H1 (cell line): Measurements from ENCODE around the gene CD96. TPM values are rescaled to one million over a fixed set of nuclear protein-coding genes. Genes with fewer than 3 reads are reported as not detected.

ENCODE experiments used
- CTCF ChIA-PET: fragments of 300-600 bp; sonication (Branson Sonifier 250); formaldehyde crosslinking; loops from one replicate; lab custom pipeline; 2021; ENCODE audit not compliant: partially characterized antibody; lab: Charles Lee
- POLR2A ChIA-PET: fragments of 300-600 bp; sonication (Branson Sonifier 250); formaldehyde crosslinking; loops from one replicate; lab custom pipeline; 2021; ENCODE audit warnings: inconsistent platforms; ENCODE audit not compliant: partially characterized antibody; lab: Charles Lee
- DNase-seq, 2 experiments: peaks; one replicate each; pipeline versions ENCODE4 v3.0.0 to v3.0.0-alpha.2; 2010 to 2022; ENCODE audit warnings: low spot score in 2 of 2, low read depth in 1 of 2, mixed read lengths in 1 of 2
- FAIRE-seq: peaks from 2 replicates; lab custom pipeline; 2011; peaks lifted over from hg19 to GRCh38; lab: Jason Lieb, UNC
- H2AFZ ChIP-seq: 2 replicates; pipeline ENCODE4 v1.8.1; 2012; ENCODE audit warnings: low read length, inconsistent platforms
- H2AK5ac ChIP-seq: 2 replicates; pipeline ENCODE4 v1.6.1; 2013; ENCODE audit warnings: low read depth, low read length
- H2BK120ac ChIP-seq: replicated peaks from 2 replicates; pipeline ENCODE3; 2013; ENCODE audit warnings: low read depth, low read length, inconsistent platforms
- H2BK12ac ChIP-seq: 2 replicates; pipeline ENCODE4 v1.6.1; 2013; ENCODE audit warnings: low read depth, low read length
- H2BK15ac ChIP-seq: 2 replicates; pipeline ENCODE4 v1.6.1; 2013; ENCODE audit warnings: low read length
- H2BK20ac ChIP-seq: 2 replicates; pipeline ENCODE4 v1.6.1; 2013; ENCODE audit warnings: low read length
- H2BK5ac ChIP-seq: 2 replicates; pipeline ENCODE4 v1.6.1; 2013; ENCODE audit warnings: low read depth, low read length
- H3K14ac ChIP-seq: 2 replicates; pipeline ENCODE4 v1.6.1; 2013; ENCODE audit warnings: inconsistent platforms; ENCODE audit not compliant: insufficient read length
- H3K18ac ChIP-seq: 2 replicates; pipeline ENCODE4 v1.6.1; 2013; ENCODE audit warnings: low read length; ENCODE audit errors: extremely low read depth
- H3K23ac ChIP-seq: 2 replicates; pipeline ENCODE4 v1.6.1; 2013; ENCODE audit warnings: inconsistent platforms; ENCODE audit not compliant: insufficient read length
- H3K23me2 ChIP-seq: 2 replicates; pipeline ENCODE4 v1.6.1; 2013; ENCODE audit warnings: low read depth, low read length
- H3K27ac ChIP-seq: 2 replicates; pipeline ENCODE4 v1.6.1; 2011; ENCODE audit warnings: low read depth, low read length, inconsistent platforms
- H3K27me3 ChIP-seq, 4 experiments: replicated peaks in 1 of 4; 1 replicate in 1 of 4; 2 replicates in 3 of 4; pipeline versions ENCODE4 v1.6.1 to v1.8.1; 2011 to 2013; ENCODE audit warnings: low read length in 3 of 4, mild to moderate bottlenecking in 3 of 4, inconsistent platforms in 2 of 4, mixed read lengths in 2 of 4, moderate library complexity in 1 of 4; ENCODE audit not compliant: control insufficient read depth in 3 of 4, insufficient read depth in 3 of 4; ENCODE audit errors: extremely low read depth in 1 of 4
- H3K36me3 ChIP-seq, 4 experiments: 2 replicates each; pipeline versions ENCODE4 v1.6.1 to v1.8.1; 2011 to 2013; ENCODE audit warnings: mild to moderate bottlenecking in 4 of 4, low read length in 3 of 4, moderate library complexity in 2 of 4, control low read depth in 1 of 4, inconsistent platforms in 1 of 4; ENCODE audit not compliant: insufficient read depth in 4 of 4, control insufficient read depth in 2 of 4
- H3K4ac ChIP-seq: replicated peaks from 2 replicates; pipeline ENCODE3; 2013; ENCODE audit warnings: low read length, low read depth, mixed read lengths, inconsistent platforms; ENCODE audit not compliant: insufficient read length
- H3K4me1 ChIP-seq, 4 experiments: replicated peaks in 1 of 4; 1 replicate in 1 of 4; 2 replicates in 3 of 4; pipeline versions ENCODE4 v1.6.1 to v1.8.1; 2011 to 2013; ENCODE audit warnings: low read length in 3 of 4, inconsistent platforms in 2 of 4, mixed read lengths in 1 of 4; ENCODE audit not compliant: insufficient read depth in 4 of 4, control insufficient read depth in 3 of 4
- H3K4me2 ChIP-seq, 2 experiments: 2 replicates each; pipeline versions ENCODE4 v1.6.1 to v1.8.1; 2011 to 2013; ENCODE audit warnings: low read depth in 2 of 2, low read length in 2 of 2, control low read depth in 1 of 2, inconsistent platforms in 1 of 2, mild to moderate bottlenecking in 1 of 2; ENCODE audit not compliant: insufficient read depth in 1 of 2
- H3K4me3 ChIP-seq, 4 experiments: fragments of 200-600, 300-600 bp in 1 of 4; sonication (generic), shearing (Covaris generic), sonication (Bioruptor Twin) in 1 of 4; 2 replicates each; pipeline versions ENCODE4 v1.5.1 to v1.8.1; 2011 to 2016; ENCODE audit warnings: low read length in 4 of 4, low read depth in 3 of 4, control low read depth in 2 of 4, inconsistent platforms in 2 of 4, mild to moderate bottlenecking in 2 of 4, mixed read lengths in 1 of 4, moderate library complexity in 1 of 4; ENCODE audit not compliant: insufficient read depth in 2 of 4; ENCODE audit errors: extremely low read depth in 1 of 4
- H3K56ac ChIP-seq: replicated peaks from 2 replicates; pipeline ENCODE3; 2013; ENCODE audit warnings: low read depth, mild to moderate bottlenecking, mixed read lengths, low read length, inconsistent platforms; ENCODE audit not compliant: insufficient read length
- H3K79me1 ChIP-seq: 2 replicates; pipeline ENCODE4 v1.6.1; 2013; ENCODE audit warnings: low read depth, low read length, control low read depth
- H3K79me2 ChIP-seq, 2 experiments: 2 replicates each; pipeline versions ENCODE4 v1.6.1 to v1.8.1; 2012 to 2013; ENCODE audit warnings: low read length in 2 of 2, mild to moderate bottlenecking in 2 of 2, inconsistent platforms in 1 of 2; ENCODE audit not compliant: insufficient read depth in 2 of 2, control insufficient read depth in 1 of 2
- H3K9ac ChIP-seq, 4 experiments: replicated peaks in 1 of 4; 1 replicate in 1 of 4; 2 replicates in 3 of 4; pipeline versions ENCODE4 v1.6.1 to v1.8.1; 2011 to 2013; ENCODE audit warnings: low read depth in 3 of 4, low read length in 3 of 4, control low read depth in 2 of 4, mild to moderate bottlenecking in 2 of 4, moderate library complexity in 2 of 4, inconsistent platforms in 1 of 4; ENCODE audit errors: extremely low read depth in 1 of 4
- H3K9me3 ChIP-seq, 2 experiments: 2 replicates each; pipeline versions ENCODE4 v1.6.1 to v1.8.1; 2012 to 2013; ENCODE audit warnings: mild to moderate bottlenecking in 2 of 2, moderate library complexity in 2 of 2, control low read depth in 1 of 2, inconsistent platforms in 1 of 2, low read depth in 1 of 2, low read length in 1 of 2, mixed read lengths in 1 of 2; ENCODE audit not compliant: insufficient read depth in 2 of 2
- H4K20me1 ChIP-seq, 2 experiments: replicated peaks in 1 of 2; 2 replicates each; pipeline versions ENCODE3 to v1.8.1; 2011 to 2013; ENCODE audit warnings: inconsistent platforms in 2 of 2, low read length in 2 of 2, mild to moderate bottlenecking in 1 of 2; ENCODE audit not compliant: insufficient read depth in 2 of 2, control insufficient read depth in 1 of 2
- H4K5ac ChIP-seq: 2 replicates; pipeline ENCODE4 v1.6.1; 2013; ENCODE audit warnings: low read length, low read depth, mixed read lengths, inconsistent platforms; ENCODE audit not compliant: insufficient read length
- H4K8ac ChIP-seq: 2 replicates; pipeline ENCODE4 v1.8.0; 2013; ENCODE audit warnings: mild to moderate bottlenecking, moderate library complexity, low read length, inconsistent platforms; ENCODE audit not compliant: insufficient read depth; ENCODE audit errors: extremely low read depth
- H4K91ac ChIP-seq: replicated peaks from 2 replicates; pipeline ENCODE3; 2013; ENCODE audit warnings: low read length, mixed read lengths, inconsistent platforms; ENCODE audit not compliant: insufficient read length
- BRCA1 ChIP-seq: IDR thresholded peaks from 2 replicates; pipeline ENCODE4 v1.6.1; 2012; ENCODE audit warnings: low read depth, low read length, improper control_type of control experiment
- RAD21 ChIP-seq, 2 experiments: IDR thresholded peaks in 1 of 2; conservative IDR thresholded peaks in 1 of 2; 2 replicates each; pipeline ENCODE4 v1.6.1; 2011; ENCODE audit warnings: low read depth in 2 of 2, low read length in 2 of 2, improper control_type of control experiment in 1 of 2, inconsistent platforms in 1 of 2, mild to moderate bottlenecking in 1 of 2, moderate library complexity in 1 of 2
- WGBS, 2 experiments: shearing (Covaris generic) in 1 of 2; methylation state at CpG; one replicate each; pipeline versions ENCODE4 v1.1.6 to v1.1.7; 2013 to 2015; ENCODE audit warnings: low lambda C conversion rate in 2 of 2, mixed read lengths in 2 of 2, inconsistent platforms in 1 of 2, low coverage in 1 of 2, missing lambda C conversion rate in 1 of 2; ENCODE audit not compliant: insufficient replicate concordance in 2 of 2, insufficient coverage in 1 of 2, insufficient read length in 1 of 2; ENCODE audit errors: extremely low coverage in 1 of 2, missing lambda C conversion rate in 1 of 2; 5-methylcytosine and 5-hydroxymethylcytosine counted together
- polyA plus RNA-seq, 7 experiments: library from polyadenylated mRNA; depleted of rRNA in 3 of 7; stranded (reverse) in 5 of 7; unstranded in 2 of 7; fragments of >200 nt in 5 of 7; fragments of 200-250 nt in 2 of 7; gene quantifications; 1 replicate in 5 of 7; 2 replicates in 1 of 7; 4 replicates in 1 of 7; pipeline versions ENCODE4 v1.2.1 to v1.2.3, GENCODE V29; 2011 to 2013; ENCODE audit warnings: missing spikeins in 2 of 7, mixed read lengths in 2 of 7
- total RNA-seq: library from RNA; stranded (reverse); fragmentation: NEBNext Ultra II Directional; extraction: Animal tissue kit (Norgen Biotek cat#: 25700); gene quantifications from 2 replicates; pipeline ENCODE4 v1.2.1, GENCODE V29; 2021
- TF ChIP-seq, protein P1 (sequence below), 3 experiments: IDR thresholded peaks; 1 replicate in 2 of 3; 2 replicates in 1 of 3; pipeline versions ENCODE4 v1.5.1 to v1.6.1; 2011; ENCODE audit warnings: low read length in 3 of 3, mild to moderate bottlenecking in 3 of 3, inconsistent platforms in 2 of 3, low read depth in 1 of 3, moderate library complexity in 1 of 3; ENCODE audit not compliant: insufficient read depth in 1 of 3; ENCODE audit errors: control extremely low read depth in 1 of 3

CD96 gene
- total and polyA plus RNA-seq, 2 of the 8 experiments (the other 6 are each of a cell fraction or from before 2014, with no cell fraction given): not detected

DNA sequence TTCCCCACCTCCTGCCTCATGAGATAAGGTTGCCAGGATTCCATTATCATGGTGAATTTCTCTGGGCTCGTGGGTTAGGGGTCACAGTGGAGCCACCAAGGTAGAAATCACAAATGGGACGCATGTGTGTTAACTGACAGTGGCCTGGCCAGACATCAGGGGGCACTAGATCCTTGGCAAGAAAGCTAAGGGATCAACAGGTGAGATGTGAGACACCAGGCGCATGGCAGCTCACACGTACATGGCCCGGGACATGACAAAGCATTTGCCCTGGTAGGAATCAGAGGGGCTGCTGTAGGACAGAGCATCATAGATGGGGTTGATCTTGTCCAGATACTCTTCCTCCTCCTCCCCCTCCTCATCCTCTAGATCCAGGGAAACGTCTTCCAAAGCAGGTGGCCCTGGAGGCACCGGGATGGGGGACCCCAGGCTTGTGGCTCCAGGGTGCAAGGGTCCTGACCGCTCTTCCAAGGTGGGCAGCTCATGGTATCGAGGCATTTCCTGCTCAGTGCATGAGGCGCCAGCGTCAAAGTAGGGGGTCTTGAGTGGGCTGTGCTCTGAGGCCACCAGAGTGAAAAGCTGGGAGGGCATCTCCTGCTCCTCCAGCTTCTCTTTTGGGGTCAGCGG, 28.5 kb downstream of the CD96 start:
- ChIA-PET POLR2A (no interaction called here), CTCF (interaction anchor here (0.6 kb wide), 2 partner anchors 53 to 182 kb away, joined by 3 read pairs; no protein-coding TSS in a partner anchor)
- WGBS, 2 experiments: 87% methylated on average over 10 of the region's 12 CpGs; no CpG with 5 or more reads in 1 of the 2 experiments
- no peak overlapping the region for H3K23ac ChIP-seq
- no peaks in the 10 kb centered on the region for H3K79me2 ChIP-seq
- no peak overlapping the region for H2AFZ ChIP-seq
- H3K79me1 ChIP-seq: no peaks in the 10 kb centered on the region
- H3K56ac ChIP-seq: no peak overlapping the region
- H4K8ac ChIP-seq: no peak overlapping the region
- no peaks in the 10 kb centered on the region for H3K36me3 ChIP-seq
- no peak overlapping the region for H3K14ac ChIP-seq
- no peak overlapping the region for H2BK15ac ChIP-seq
- no peak overlapping the region for H2BK120ac ChIP-seq
- no peak overlapping the region for H3K9ac ChIP-seq
- TF ChIP-seq RAD21 (IDR thresholded peaks at IDR 0.05 in 1 of 2, conservative IDR thresholded peaks at IDR 0.05 in 1 of 2; ENCODE audit: low read depth in 2 of 2, low read length in 2 of 2): peak; percentile 14 to 23; a peak in 2 of 4 replicates
- TF ChIP-seq BRCA1: no peak
- TF ChIP-seq, protein P1, sequence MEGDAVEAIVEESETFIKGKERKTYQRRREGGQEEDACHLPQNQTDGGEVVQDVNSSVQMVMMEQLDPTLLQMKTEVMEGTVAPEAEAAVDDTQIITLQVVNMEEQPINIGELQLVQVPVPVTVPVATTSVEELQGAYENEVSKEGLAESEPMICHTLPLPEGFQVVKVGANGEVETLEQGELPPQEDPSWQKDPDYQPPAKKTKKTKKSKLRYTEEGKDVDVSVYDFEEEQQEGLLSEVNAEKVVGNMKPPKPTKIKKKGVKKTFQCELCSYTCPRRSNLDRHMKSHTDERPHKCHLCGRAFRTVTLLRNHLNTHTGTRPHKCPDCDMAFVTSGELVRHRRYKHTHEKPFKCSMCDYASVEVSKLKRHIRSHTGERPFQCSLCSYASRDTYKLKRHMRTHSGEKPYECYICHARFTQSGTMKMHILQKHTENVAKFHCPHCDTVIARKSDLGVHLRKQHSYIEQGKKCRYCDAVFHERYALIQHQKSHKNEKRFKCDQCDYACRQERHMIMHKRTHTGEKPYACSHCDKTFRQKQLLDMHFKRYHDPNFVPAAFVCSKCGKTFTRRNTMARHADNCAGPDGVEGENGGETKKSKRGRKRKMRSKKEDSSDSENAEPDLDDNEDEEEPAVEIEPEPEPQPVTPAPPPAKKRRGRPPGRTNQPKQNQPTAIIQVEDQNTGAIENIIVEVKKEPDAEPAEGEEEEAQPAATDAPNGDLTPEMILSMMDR (IDR thresholded peaks at IDR 0.05; ENCODE audit: control extremely low read depth in 1 of 3, insufficient read depth in 1 of 3, low read depth in 1 of 3, low read length in 3 of 3): peak in 1 of 3 experiments; percentile 10; a peak in 1 of 4 replicates
- no peak for FAIRE-seq
- H2BK20ac ChIP-seq: no peak overlapping the region
- no peaks in the 10 kb centered on the region for H3K4me1 ChIP-seq
- H2AK5ac ChIP-seq: no peak overlapping the region
- no peak overlapping the region for H3K4me2 ChIP-seq
- H3K4ac ChIP-seq: no peak overlapping the region
- DNase-seq: no peak
- no peak overlapping the region for H3K4me3 ChIP-seq
- no peak overlapping the region for H3K27ac ChIP-seq
- H2BK5ac ChIP-seq: no peak overlapping the region
- no peaks in the 10 kb centered on the region for H3K23me2 ChIP-seq
- no peak overlapping the region for H3K18ac ChIP-seq
- H2BK12ac ChIP-seq: no peak overlapping the region
- H3K27me3 ChIP-seq: no peaks in the 10 kb centered on the region
- no peaks in the 10 kb centered on the region for H4K20me1 ChIP-seq
- no peaks in the 10 kb centered on the region for H3K9me3 ChIP-seq
- no peak overlapping the region for H4K91ac ChIP-seq
- no peak overlapping the region for H4K5ac ChIP-seq
